ENCODE measurements around the gene SLC35D1.

Gene SLC35D1

GRCh38 chr1:67053785-67054772, at the start of gene SLC35D1:
SLC35D1 (minus strand) TSS chr1:67054148; CDS start chr1:67054013, 135 bp downstream.
- TF ChIP-seq CTCF (conservative IDR thresholded peaks at IDR 0.05; ENCODE audit: low read length): no peak

GRCh38 chr1:67103548-67103947, 49.6 kb upstream of the SLC35D1 start:
- H3K4me3 ChIP-seq (ENCODE audit: low read length): no peak overlapping the region
- no peak for TF ChIP-seq CTCF (conservative IDR thresholded peaks at IDR 0.05; ENCODE audit: low read length)
- no peak for DNase-seq (ENCODE audit: low read depth)

More at GRCh38 chr1:67053785-67054772, at the start of gene SLC35D1:
- H3K4me3 ChIP-seq (ENCODE audit: low read length): peak within 1 kb of the TSS; percentile 83
- peak; percentile 56 for DNase-seq (ENCODE audit: low read depth)

GRCh38 chr1:67100833-67101232, 46.9 kb upstream of the SLC35D1 start:
- H3K4me3 ChIP-seq (ENCODE audit: low read length): no peak overlapping the region
- TF ChIP-seq CTCF (conservative IDR thresholded peaks at IDR 0.05; ENCODE audit: low read length): no peak
- no peak for DNase-seq (ENCODE audit: low read depth)

- DNase-seq (ENCODE audit: low read depth): no peak
- H3K4me3 ChIP-seq (ENCODE audit: low read length): no peak overlapping the region
- no peak for TF ChIP-seq CTCF (conservative IDR thresholded peaks at IDR 0.05; ENCODE audit: low read length)
These were observed 43.4 kb upstream of the SLC35D1 start for GRCh38 chr1:67097305-67097704.

- no peak for DNase-seq (ENCODE audit: low read depth)
- no peak overlapping the region for H3K4me3 ChIP-seq (ENCODE audit: low read length)
- TF ChIP-seq CTCF (conservative IDR thresholded peaks at IDR 0.05; ENCODE audit: low read length): no peak
These were observed 40.2 kb upstream of the SLC35D1 start for GRCh38 chr1:67094191-67094590.

GRCh38 chr1:67089685-67090208, 35.8 kb upstream of the SLC35D1 start:
- TF ChIP-seq CTCF (conservative IDR thresholded peaks at IDR 0.05; ENCODE audit: low read length): no peak
- DNase-seq (ENCODE audit: low read depth): no peak
- H3K4me3 ChIP-seq (ENCODE audit: low read length): no peak overlapping the region

- H3K4me3 ChIP-seq (ENCODE audit: low read length): no peak overlapping the region
- no peak for DNase-seq (ENCODE audit: low read depth)
- no peak for TF ChIP-seq CTCF (conservative IDR thresholded peaks at IDR 0.05; ENCODE audit: low read length)
These were observed 34.5 kb upstream of the SLC35D1 start for GRCh38 chr1:67088440-67088839.
